Fibroblast of lung (primary cell): ENCODE measurements around the gene CIB2. TPM values are rescaled to one million over a fixed set of nuclear protein-coding genes. Genes with fewer than 3 reads are reported as not detected.

Source experiments
- DNase-seq, 2 donors: peaks; one replicate each; pipeline versions ENCODE4 v3.0.0 to v3.0.0-alpha.2; 2010; ENCODE audit warnings: low read depth in 2 of 2
- H2AFZ ChIP-seq: 2 replicates; pipeline ENCODE4 v1.5.1; 2012; ENCODE audit warnings: low read length, control low read depth, inconsistent platforms
- H3K27ac ChIP-seq: 2 replicates; pipeline ENCODE4 v1.5.1; 2011; ENCODE audit warnings: low read length, control low read depth; ENCODE audit not compliant: insufficient read depth
- H3K27me3 ChIP-seq: 2 replicates; pipeline ENCODE4 v1.5.1; 2011; ENCODE audit warnings: mild to moderate bottlenecking, low read length; ENCODE audit not compliant: control insufficient read depth, insufficient read depth
- H3K36me3 ChIP-seq: 2 replicates; pipeline ENCODE4 v1.5.1; 2011; ENCODE audit warnings: low read length; ENCODE audit not compliant: control insufficient read depth, insufficient read depth
- H3K4me1 ChIP-seq: 2 replicates; pipeline ENCODE4 v1.5.1; 2011; ENCODE audit warnings: low read length; ENCODE audit not compliant: control insufficient read depth, insufficient read depth; ENCODE audit errors: extremely low read depth
- H3K4me2 ChIP-seq: 2 replicates; pipeline ENCODE4 v1.5.1; 2011; ENCODE audit warnings: low read length, control low read depth; ENCODE audit not compliant: insufficient read depth; ENCODE audit errors: extremely low read depth
- H3K4me3 ChIP-seq, 4 experiments: fragments of 200-600 bp in 1 of 4; sonication (generic) in 1 of 4; replicated peaks in 1 of 4; 2 replicates each; pipeline ENCODE4 v1.5.1; 2011 to 2016; ENCODE audit warnings: low read length in 4 of 4, low read depth in 3 of 4, mild to moderate bottlenecking in 3 of 4, control low read depth in 2 of 4, inconsistent platforms in 1 of 4, mixed read lengths in 1 of 4; ENCODE audit not compliant: insufficient read depth in 1 of 4; ENCODE audit errors: control extremely low read depth in 1 of 4
- H3K79me2 ChIP-seq: 2 replicates; pipeline ENCODE4 v1.5.1; 2012; ENCODE audit warnings: mild to moderate bottlenecking, low read length, inconsistent platforms; ENCODE audit not compliant: control insufficient read depth, insufficient read depth
- H3K9ac ChIP-seq: 2 replicates; pipeline ENCODE4 v1.5.1; 2011; ENCODE audit warnings: mild to moderate bottlenecking, low read length, control low read depth; ENCODE audit not compliant: insufficient read depth
- H3K9me3 ChIP-seq: 2 replicates; pipeline ENCODE4 v1.5.1; 2012; ENCODE audit warnings: low read depth, low read length; ENCODE audit not compliant: control insufficient read depth, insufficient read depth
- H4K20me1 ChIP-seq: 2 replicates; pipeline ENCODE4 v1.5.1; 2011; ENCODE audit warnings: low read length; ENCODE audit not compliant: control insufficient read depth, insufficient read depth; ENCODE audit errors: extremely low read depth
- CTCF ChIP-seq, 2 donors: IDR thresholded peaks in 1 of 2; conservative IDR thresholded peaks in 1 of 2; 1 replicate in 1 of 2; 2 replicates in 1 of 2; pipeline ENCODE4 v1.5.1; 2011 to 2012; ENCODE audit warnings: low read length in 2 of 2, control low read depth in 1 of 2, inconsistent platforms in 1 of 2, low read depth in 1 of 2, mild to moderate bottlenecking in 1 of 2
- EZH2 ChIP-seq: IDR thresholded peaks from 2 replicates; pipeline ENCODE4 v1.5.1; 2012; ENCODE audit warnings: low read length, control low read depth, mild to moderate bottlenecking; ENCODE audit errors: missing control alignments
- polyA minus RNA-seq: library from RNA; depleted of rRNA, polyadenylated mRNA; stranded (reverse); fragments of >200 nt; gene quantifications from 2 replicates; pipeline ENCODE4 v1.2.3, GENCODE V29; 2011; ENCODE audit warnings: low replicate concordance
- polyA plus RNA-seq, 2 donors: library from polyadenylated mRNA; depleted of rRNA in 1 of 2; stranded (reverse) in 1 of 2; unstranded in 1 of 2; fragments of >200 nt; gene quantifications; 2 replicates each; pipeline ENCODE4 v1.2.1, GENCODE V29; 2011 to 2012; ENCODE audit warnings: missing spikeins in 1 of 2
- total RNA-seq: library from RNA; depleted of rRNA; stranded (reverse); fragments of >200 nt; gene quantifications from 2 replicates; pipeline ENCODE4 v1.2.1, GENCODE V29; 2014

CIB2 gene
- total RNA-seq, result 3.1 and 5.9 TPM in 2 replicates
- 2.7 and 4.2 TPM in 2 replicates for polyA plus RNA-seq
- 2.1 and 3.3 TPM in 2 replicates for polyA plus RNA-seq (2012)
- polyA minus RNA-seq, result 3.9 and 6.6 TPM in 2 replicates

DNA sequence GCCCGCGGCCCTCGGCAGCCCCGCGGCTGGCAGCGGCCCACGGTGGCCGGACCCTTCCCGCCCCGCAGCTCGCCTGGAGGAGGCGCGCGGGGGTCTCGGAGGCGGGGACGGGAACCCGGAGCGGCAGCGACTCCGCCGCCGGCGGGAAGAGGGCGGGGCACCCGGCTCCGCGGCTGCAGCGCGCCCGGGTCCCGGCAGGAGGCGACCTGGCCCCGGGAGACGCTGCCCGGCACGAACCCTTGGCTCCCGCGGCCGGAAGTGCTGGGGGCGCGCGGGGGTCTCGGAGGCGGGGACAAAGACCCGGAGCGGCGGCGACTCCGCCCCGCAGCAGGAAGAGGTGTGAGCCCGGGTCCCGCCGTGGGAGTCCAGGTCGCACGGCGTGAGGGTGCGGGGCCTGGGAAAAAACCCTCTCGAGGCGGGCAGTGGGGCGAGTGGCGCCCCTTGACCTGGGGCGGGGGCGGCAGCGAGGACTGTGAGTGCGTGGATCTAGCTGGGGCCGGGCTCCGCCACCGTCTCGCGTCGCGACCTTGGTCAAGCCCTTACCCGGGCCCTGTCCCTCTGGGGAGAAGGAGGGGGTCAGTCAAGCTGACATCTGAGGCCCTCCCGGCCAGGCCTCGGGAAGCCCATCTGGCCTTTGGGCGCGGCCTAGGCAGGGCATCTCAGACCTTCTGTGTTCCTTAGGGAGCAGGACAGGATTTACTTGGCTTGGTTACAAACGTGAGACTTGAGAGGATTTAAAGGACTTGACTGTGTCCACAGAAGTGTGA lies at the start of gene CIB2:
TSS of gene CIB2 (minus strand) at position 151 of the 767 bp plus-strand sequence. CDS start 230 bp downstream, outside the sequence.
- peak within 1 kb of the TSS; percentile 59 for H3K9ac ChIP-seq
- peak; percentile 18 to 50 for TF ChIP-seq CTCF (conservative IDR thresholded peaks at IDR 0.05 in 1 of 2, IDR thresholded peaks at IDR 0.05 in 1 of 2; ENCODE audit: low read depth in 1 of 2, low read length in 2 of 2)
- TF ChIP-seq EZH2, result no peak
- no peak within 1 kb of the TSS for H3K27ac ChIP-seq
- H3K4me2 ChIP-seq, result peak within 1 kb of the TSS; percentile 64
- H3K4me3 ChIP-seq, result peak within 1 kb of the TSS; percentile 42 to 74 (median 57)
- no peaks in the 10 kb centered on the region for H3K79me2 ChIP-seq
- no peaks in the 10 kb centered on the region for H3K36me3 ChIP-seq
- peaks cover 7% of the 10 kb centered on the region for H3K27me3 ChIP-seq
- DNase-seq, result peak; percentile 42 to 63
- peak within 1 kb of the TSS; percentile 50 for H2AFZ ChIP-seq
- H3K4me1 ChIP-seq, result no peaks in the 10 kb centered on the region
- no peaks in the 10 kb centered on the region for H4K20me1 ChIP-seq
- H3K9me3 ChIP-seq, result no peaks in the 10 kb centered on the region

DNA sequence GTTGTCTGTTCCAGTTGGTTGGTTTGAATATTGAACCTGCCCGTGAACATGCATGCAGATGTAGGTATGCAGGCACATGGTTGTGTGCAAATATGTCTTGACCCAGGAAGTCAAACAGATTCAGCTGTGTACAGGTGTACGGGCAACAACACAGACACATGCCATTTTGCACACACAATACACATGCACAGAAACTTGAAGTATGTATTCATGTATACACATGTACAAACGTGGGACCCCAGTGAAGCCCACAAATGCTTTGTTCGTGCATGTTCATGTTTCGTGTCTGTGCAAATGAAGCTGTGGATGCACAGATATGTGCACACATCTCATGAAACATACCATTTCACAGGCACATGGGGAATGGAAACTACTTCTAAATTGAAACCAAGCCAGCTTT lies 48.7 kb upstream of the CIB2 start:
- no peak overlapping the region for H2AFZ ChIP-seq
- no peaks in the 10 kb centered on the region for H3K36me3 ChIP-seq
- H3K9me3 ChIP-seq, result no peaks in the 10 kb centered on the region
- no peak for DNase-seq
- no peak overlapping the region for H3K4me2 ChIP-seq
- TF ChIP-seq CTCF (conservative IDR thresholded peaks at IDR 0.05 in 1 of 2, IDR thresholded peaks at IDR 0.05 in 1 of 2; ENCODE audit: low read depth in 1 of 2, low read length in 2 of 2) (no peak), EZH2 (no peak)
- no peaks in the 10 kb centered on the region for H3K79me2 ChIP-seq
- no peak overlapping the region for H3K27ac ChIP-seq
- no peak overlapping the region for H3K9ac ChIP-seq
- no peaks in the 10 kb centered on the region for H3K4me1 ChIP-seq
- no peak overlapping the region for H3K4me3 ChIP-seq
- no peaks in the 10 kb centered on the region for H4K20me1 ChIP-seq
- H3K27me3 ChIP-seq, result no peaks in the 10 kb centered on the region

- no peak for DNase-seq
- H3K27ac ChIP-seq, result no peak overlapping the region
- no peak overlapping the region for H3K4me3 ChIP-seq
- no peaks in the 10 kb centered on the region for H3K79me2 ChIP-seq
- no peaks in the 10 kb centered on the region for H3K27me3 ChIP-seq
- no peaks in the 10 kb centered on the region for H3K4me1 ChIP-seq
- H3K4me2 ChIP-seq, result no peak overlapping the region
- TF ChIP-seq CTCF (conservative IDR thresholded peaks at IDR 0.05 in 1 of 2, IDR thresholded peaks at IDR 0.05 in 1 of 2; ENCODE audit: low read depth in 1 of 2, low read length in 2 of 2) (no peak), EZH2 (no peak)
- no peaks in the 10 kb centered on the region for H3K9me3 ChIP-seq
- H4K20me1 ChIP-seq, result no peaks in the 10 kb centered on the region
- no peaks in the 10 kb centered on the region for H3K36me3 ChIP-seq
- no peak overlapping the region for H2AFZ ChIP-seq
- no peak overlapping the region for H3K9ac ChIP-seq
These were observed 48.1 kb upstream of the CIB2 start for GRCh38 chr15:78179286-78179840.
